HUES64 (cell line): ENCODE results near the gene BRD4.

Experiments
- H3K27ac ChIP-seq: 2 replicates; pipeline ENCODE4 v1.7.0; 2013; ENCODE audit warnings: low read depth, low read length, inconsistent platforms
- H3K27me3 ChIP-seq: 2 replicates; pipeline ENCODE4 v1.6.1; 2013; ENCODE audit warnings: mild to moderate bottlenecking, low read length; ENCODE audit not compliant: insufficient read depth
- H3K36me3 ChIP-seq: 2 replicates; pipeline ENCODE4 v1.6.1; 2013; ENCODE audit warnings: mild to moderate bottlenecking, low read length; ENCODE audit not compliant: insufficient read depth
- H3K4me1 ChIP-seq: 2 replicates; pipeline ENCODE4 v1.6.1; 2013; ENCODE audit warnings: mild to moderate bottlenecking, low read length, moderate library complexity; ENCODE audit not compliant: insufficient read depth
- H3K4me3 ChIP-seq: 2 replicates; pipeline ENCODE4 v1.5.1; 2013; ENCODE audit warnings: mild to moderate bottlenecking, low read length, moderate library complexity
- H3K9ac ChIP-seq: 2 replicates; pipeline ENCODE4 v1.6.1; 2013; ENCODE audit warnings: mild to moderate bottlenecking, low read depth, low read length
- H3K9me3 ChIP-seq: 2 replicates; pipeline ENCODE4 v1.6.1; 2013; ENCODE audit warnings: low read depth, low read length; ENCODE audit not compliant: insufficient read depth
- WGBS: fragments of 150-250, 120-280 bp; methylation state at CpG from one replicate; pipeline ENCODE4 v1.1.7; 2013; ENCODE audit warnings: missing lambda C conversion rate; 5-methylcytosine and 5-hydroxymethylcytosine counted together

BRD4 gene

DNA sequence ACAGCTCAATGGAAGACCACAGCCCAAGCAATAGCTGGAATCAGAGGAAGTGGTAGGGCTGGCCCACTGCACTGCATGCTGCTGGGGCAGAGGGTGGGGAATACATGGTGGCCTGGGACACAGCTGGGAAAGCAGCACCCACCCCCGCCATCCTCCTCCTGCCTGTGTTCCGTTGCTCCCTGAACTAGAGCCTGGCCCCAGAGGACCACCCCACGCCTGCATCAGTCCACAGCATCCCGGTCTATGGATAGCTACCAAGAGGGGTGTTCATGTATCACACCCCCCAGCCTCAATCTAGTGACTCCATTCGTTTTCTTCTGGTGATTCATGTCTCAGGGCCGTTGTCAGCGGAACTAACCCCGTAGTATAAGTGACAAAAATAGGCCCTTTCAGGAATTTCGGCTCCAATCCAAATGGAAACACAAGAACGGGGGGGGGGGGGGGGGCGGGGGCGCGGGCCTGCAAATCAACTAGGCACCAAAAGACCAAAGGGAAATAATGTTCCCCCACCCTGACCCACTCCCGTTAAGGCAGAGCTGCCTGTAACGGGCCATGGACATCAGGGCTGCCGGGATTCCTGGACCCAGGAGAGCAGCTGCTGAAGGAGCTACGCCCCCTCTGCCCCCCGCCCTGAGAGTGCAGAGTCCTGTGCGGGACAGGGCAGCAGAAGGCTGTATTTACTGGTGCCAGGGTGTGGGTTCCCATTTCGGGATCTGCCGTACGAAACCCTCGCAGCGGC is 81.2 kb downstream of the BRD4 start:
- Histone ChIP-seq H3K36me3 (peaks cover 92% of the 10 kb centered on the region), H3K27me3 (no peaks in the 10 kb centered on the region), H3K9ac (no peak overlapping the region), H3K4me1 (peaks cover 7% of the 10 kb centered on the region), H3K9me3 (no peaks in the 10 kb centered on the region), H3K27ac (no peak overlapping the region), H3K4me3 (no peak overlapping the region)
- WGBS, result 83% methylated on average over 20 of the region's 24 CpGs

DNA sequence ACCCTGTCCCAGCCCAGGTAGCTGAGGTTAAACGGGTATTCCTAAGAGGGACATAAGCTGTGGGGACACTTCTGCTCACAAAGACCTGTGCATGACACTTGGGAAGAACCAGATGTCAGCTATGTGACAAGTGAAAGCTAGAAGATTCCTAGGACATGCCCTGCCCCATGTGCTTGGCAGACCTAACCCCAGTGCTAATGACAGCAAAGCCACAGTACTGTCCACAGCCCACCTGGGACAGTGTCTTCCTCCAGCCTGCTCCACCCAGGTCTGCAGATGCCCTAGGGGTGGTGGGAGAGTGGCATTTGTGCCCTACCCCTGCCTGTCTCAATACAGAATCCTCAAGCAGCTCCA is 81.7 kb downstream of the BRD4 start:
- H3K4me3 ChIP-seq, result no peak overlapping the region
- H3K9ac ChIP-seq, result no peak overlapping the region
- H3K4me1 ChIP-seq, result peaks cover 7% of the 10 kb centered on the region
- peaks cover 92% of the 10 kb centered on the region for H3K36me3 ChIP-seq
- no peaks in the 10 kb centered on the region for H3K9me3 ChIP-seq
- 95% methylated on average over 1 of the region's 1 CpG for WGBS
- no peaks in the 10 kb centered on the region for H3K27me3 ChIP-seq
- H3K27ac ChIP-seq, result no peak overlapping the region; the same call in 1 of the 2 replicates

DNA sequence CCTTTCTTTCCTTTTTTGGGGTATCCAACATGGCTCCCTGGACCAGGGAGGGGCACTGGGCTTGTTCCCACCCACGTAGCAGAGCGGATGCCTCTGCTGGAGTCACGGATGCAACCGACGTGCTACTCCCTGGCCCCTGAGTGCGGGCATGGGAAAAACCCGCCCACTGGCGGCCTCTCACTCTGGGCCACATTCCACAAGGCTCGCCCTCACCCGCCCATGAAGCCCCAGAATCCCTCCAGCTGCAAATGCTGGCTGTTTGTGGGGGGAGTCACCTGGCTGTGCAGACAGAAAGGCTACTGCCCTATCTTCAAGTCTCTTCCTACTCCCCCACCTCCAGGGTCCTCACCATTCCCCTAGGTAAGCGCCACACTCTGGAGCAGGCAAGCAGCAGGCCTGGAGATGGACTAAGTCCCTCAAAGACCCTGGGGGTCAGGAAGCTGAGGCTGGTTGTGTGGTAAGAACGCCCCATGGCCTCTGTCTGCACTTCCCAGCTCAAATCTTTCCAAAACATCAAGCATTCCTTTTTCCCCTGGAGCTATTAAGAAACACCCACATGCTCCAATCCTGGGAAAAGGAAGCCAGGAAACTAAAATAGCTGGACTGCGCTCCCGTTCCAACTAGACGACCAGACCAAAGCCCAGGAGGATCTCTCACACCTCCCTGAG is 82.2 kb downstream of the BRD4 start:
- H3K9ac ChIP-seq, result no peak overlapping the region

DNA sequence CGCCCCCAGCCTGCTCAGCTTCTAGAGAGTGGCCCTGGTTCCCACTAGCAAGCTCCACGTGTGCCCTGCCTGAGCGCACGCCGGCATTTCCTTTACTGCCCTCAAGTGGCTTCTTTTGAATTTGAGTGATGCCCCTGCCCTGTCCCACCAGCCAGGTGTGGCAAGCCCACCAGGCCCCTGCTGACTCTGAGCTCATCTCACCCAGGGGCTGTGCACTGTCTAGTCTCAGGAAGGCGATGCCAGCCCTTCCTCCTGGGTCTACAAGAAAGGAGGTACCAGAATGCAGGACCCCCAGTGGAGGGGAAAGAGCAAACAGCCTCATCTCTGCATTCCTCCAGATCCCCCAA is 82.8 kb downstream of the BRD4 start:
- no peak overlapping the region for H3K9ac ChIP-seq
- 91% methylated on average over 6 of the region's 6 CpGs for WGBS
- H3K4me3 ChIP-seq, result no peak overlapping the region
- H3K36me3 ChIP-seq, result peaks cover 92% of the 10 kb centered on the region
- H3K9me3 ChIP-seq, result no peaks in the 10 kb centered on the region
- no peaks in the 10 kb centered on the region for H3K27me3 ChIP-seq
- peaks cover 7% of the 10 kb centered on the region for H3K4me1 ChIP-seq
- H3K27ac ChIP-seq, result no peak overlapping the region; the same call in 1 of the 2 replicates

More for the DNA sequence above, 82.2 kb downstream of the BRD4 start:
- 91% methylated on average over 14 of the region's 15 CpGs for WGBS
- no peaks in the 10 kb centered on the region for H3K9me3 ChIP-seq
- H3K4me3 ChIP-seq, result no peak overlapping the region
- H3K36me3 ChIP-seq, result peaks cover 92% of the 10 kb centered on the region
- no peaks in the 10 kb centered on the region for H3K27me3 ChIP-seq
- H3K27ac ChIP-seq, result peak overlapping the region; percentile 28; the same call in 1 of the 2 replicates
- H3K4me1 ChIP-seq, result peaks cover 7% of the 10 kb centered on the region

DNA sequence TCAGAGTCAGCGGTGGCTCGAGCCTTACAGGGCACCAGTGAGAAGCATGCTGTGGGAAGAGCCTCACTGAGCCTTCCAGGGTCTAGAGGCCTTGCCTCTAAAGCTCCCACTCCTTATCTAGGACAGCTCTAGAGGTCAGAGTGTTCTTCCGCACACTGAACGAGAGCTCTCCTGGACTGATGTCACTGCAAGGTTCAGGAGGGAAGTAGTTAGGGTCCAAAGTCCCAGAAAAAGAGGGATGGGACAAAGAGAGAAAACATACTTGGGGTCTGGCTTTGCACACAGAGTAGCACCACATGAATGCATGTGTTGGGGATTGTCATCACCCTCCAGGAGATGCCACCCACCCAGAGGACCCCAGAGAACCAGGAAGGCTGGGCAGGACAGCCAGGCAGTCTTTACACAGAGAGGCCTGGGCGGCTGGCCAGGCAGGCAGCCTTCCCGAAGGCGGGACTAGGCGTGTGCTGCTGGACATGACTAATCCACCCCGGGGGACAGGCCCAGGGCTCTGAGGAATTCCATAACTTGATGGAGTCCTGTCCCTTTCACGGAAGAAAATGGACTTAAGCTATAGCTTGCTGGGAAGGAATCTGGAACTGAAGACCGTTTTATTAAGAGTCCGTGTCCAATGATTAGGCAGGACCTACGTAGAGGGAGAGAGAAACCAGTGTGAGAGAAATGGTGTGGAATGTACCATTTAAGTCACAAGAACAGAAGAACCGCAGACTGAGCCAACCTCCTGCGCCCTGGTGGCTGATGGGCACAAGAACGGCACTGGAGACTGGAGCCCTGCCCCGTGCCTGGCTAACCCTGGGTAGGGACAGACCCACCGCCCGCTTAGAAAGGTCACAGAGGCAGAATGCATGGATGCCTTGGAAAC is 83.5 kb downstream of the BRD4 start:
- peaks cover 7% of the 10 kb centered on the region for H3K4me1 ChIP-seq
- H3K27ac ChIP-seq, result no peak overlapping the region; the same call in 1 of the 2 replicates
- no peaks in the 10 kb centered on the region for H3K27me3 ChIP-seq
- peaks cover 91% of the 10 kb centered on the region for H3K36me3 ChIP-seq
- no peak overlapping the region for H3K9ac ChIP-seq
- H3K4me3 ChIP-seq, result no peak overlapping the region
- 95% methylated on average over 19 of the region's 19 CpGs for whole genome bisulfite sequencing
- H3K9me3 ChIP-seq, result no peaks in the 10 kb centered on the region

DNA sequence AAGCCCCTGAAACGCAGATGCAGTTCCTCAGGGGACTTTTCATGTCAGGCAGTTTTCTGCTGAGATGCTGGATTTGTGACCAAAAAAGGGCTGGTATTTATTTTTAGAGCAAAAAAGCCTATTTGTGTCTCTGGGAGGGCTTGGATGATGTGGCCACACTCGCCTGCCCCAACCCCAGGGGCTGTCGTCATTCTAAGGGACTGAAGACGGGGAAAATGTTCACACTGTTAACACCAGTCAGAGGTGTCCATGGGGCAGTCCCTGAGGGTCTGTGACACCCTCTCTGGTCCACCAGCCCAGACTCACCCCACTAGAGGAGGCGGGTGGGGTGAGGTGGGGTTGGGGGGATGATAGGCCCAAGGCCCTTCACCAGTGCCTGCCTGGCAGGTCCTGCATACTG is 84.2 kb downstream of the BRD4 start:
- H3K36me3 ChIP-seq, result peaks cover 89% of the 10 kb centered on the region
- WGBS, result 92% methylated on average over 5 of the region's 5 CpGs
- no peak overlapping the region for H3K9ac ChIP-seq
- H3K9me3 ChIP-seq, result no peaks in the 10 kb centered on the region
- no peak overlapping the region for H3K4me3 ChIP-seq
- H3K27ac ChIP-seq, result no peak overlapping the region
- H3K27me3 ChIP-seq, result no peaks in the 10 kb centered on the region
- peaks cover 7% of the 10 kb centered on the region for H3K4me1 ChIP-seq

DNA sequence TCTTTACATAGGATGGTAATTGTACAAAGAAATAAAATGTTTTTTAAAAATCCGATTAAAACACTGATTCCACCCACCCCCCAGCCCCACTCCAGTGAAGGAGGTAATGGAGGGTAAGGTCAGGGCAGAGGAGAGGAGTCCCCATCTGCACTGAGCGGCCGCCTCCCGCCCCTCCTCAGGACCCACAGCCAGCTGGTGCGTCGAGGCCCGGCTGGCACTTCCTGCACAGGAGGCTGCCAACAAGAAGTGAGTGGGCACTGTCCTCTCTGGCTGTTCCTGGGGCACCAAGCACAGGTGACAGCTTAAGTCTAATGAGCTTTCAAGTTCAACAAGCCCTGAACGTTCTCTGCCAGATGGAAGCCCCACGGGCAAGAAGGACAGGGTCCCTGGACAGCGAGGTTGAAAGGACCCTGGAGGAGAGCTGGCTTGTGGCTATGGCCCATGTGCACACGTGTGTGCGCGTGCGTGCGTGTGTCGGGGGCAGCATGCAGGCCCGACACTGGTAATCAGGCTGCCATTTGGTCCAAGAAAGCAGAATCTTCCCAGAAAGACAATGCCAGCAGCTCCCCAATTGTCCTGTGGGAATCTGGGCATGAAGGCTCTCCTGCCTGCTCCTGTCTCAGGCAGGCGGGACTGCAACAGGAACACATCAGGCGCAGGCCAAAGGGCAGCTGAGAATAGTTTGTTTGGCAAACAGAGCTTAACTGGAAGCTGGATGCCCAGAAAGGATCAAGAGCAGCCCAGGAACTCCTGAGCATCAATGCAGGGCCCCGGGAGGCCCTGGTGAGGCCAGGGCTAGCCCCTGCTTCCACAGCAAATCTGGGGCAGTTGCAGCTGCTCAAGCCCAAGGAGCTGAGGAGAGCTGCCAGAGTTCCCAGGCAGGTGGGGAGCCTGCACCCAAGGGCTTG is 85.0 kb downstream of the BRD4 start:
- H3K27me3 ChIP-seq, result no peaks in the 10 kb centered on the region
- no peaks in the 10 kb centered on the region for H3K9me3 ChIP-seq
- no peak overlapping the region for H3K9ac ChIP-seq
- H3K4me3 ChIP-seq, result no peak overlapping the region
- H3K36me3 ChIP-seq, result peaks cover 86% of the 10 kb centered on the region
- no peak overlapping the region for H3K27ac ChIP-seq
- 97% methylated on average over 19 of the region's 20 CpGs for WGBS
- H3K4me1 ChIP-seq, result peaks cover 5% of the 10 kb centered on the region

DNA sequence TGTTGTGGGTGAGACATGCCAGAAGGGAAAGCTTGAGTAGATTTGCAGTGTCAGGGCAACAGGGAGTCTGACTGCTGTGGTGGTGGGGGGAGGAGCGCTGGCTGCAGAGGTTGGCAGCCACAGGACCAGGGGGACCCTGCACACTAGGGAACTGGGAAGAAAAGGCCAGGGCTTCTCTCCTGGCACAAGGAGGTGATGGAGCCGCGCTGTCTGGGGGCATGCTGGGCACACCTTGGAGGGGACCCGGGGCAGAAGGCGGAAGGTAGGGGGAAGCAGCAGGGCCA is 86.2 kb downstream of the BRD4 start:
- Histone ChIP-seq H3K9me3 (no peaks in the 10 kb centered on the region), H3K4me3 (no peak overlapping the region), H3K36me3 (peaks cover 93% of the 10 kb centered on the region), H3K27me3 (no peaks in the 10 kb centered on the region), H3K27ac (no peak overlapping the region), H3K9ac (no peak overlapping the region), H3K4me1 (no peaks in the 10 kb centered on the region)
- WGBS, result 96% methylated on average over 5 of the region's 5 CpGs

DNA sequence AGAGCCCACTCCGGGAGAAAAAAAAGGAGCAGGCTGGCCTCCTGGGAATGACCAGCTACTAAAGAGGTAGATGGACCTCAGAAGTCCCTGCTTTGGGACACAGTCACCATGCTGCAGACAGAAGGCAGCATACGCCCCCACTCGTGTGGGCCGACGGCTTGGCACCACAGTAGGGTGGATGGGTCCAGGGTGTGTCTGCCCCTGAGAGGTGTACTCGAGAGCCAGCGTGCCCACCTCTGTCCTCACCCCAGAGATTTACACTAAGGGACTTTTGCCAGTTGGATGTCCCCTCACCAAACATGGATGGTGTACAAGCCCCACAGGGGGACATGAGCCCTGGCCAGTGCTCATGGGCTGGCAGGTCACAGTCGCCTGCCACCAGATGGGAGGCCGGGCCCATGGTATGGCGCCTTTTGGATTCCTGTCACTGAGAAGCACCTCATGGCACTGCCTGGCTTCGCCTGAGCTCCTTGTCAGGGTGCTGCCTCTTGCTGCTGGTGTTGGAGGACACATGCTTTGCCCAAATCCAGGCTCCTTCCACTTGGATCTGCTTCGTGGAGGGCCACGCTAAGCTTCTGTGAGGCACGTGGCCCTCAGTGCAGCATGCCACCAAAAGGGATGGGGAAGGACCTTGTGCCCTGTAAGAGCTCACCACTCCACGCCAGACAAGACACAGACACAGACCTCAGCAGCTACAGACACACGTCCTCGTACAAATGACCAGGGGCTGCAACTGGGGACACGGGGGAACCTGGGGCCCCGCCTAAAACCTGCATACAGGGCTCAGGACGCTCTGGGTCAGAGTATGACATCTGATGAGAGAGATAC is 86.8 kb downstream of the BRD4 start:
- H3K27ac ChIP-seq, result no peak overlapping the region
- 96% methylated on average over 20 of the region's 20 CpGs for whole genome bisulfite sequencing
- H3K27me3 ChIP-seq, result no peaks in the 10 kb centered on the region
- no peaks in the 10 kb centered on the region for H3K4me1 ChIP-seq
- H3K9me3 ChIP-seq, result no peaks in the 10 kb centered on the region
- H3K9ac ChIP-seq, result no peak overlapping the region; the same call in 1 of the 2 replicates
- peaks cover 93% of the 10 kb centered on the region for H3K36me3 ChIP-seq
- H3K4me3 ChIP-seq, result no peak overlapping the region

DNA sequence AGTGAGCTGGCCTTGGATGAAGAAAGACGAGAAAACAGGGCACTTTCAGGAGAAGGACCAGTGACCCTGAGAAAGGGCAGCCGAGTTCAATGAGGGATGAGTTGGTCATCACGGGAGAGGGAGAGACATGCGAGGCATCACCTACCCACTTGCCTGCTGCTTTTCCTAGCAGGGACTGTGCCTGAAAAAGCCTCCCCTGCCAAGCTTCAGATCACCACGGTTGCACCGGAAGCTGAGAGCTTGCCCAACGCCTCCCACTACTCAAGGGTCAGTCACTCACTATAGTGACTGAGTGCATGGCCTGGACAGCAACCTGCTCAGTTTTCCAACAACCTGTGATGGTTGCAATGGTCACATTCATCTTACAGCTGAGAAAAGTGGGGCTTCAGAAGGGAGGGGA is 87.5 kb downstream of the BRD4 start:
- H3K27ac ChIP-seq, result no peak overlapping the region
- H3K4me3 ChIP-seq, result no peak overlapping the region
- no peak overlapping the region for H3K9ac ChIP-seq
- H3K9me3 ChIP-seq, result no peaks in the 10 kb centered on the region
- H3K36me3 ChIP-seq, result peaks cover 93% of the 10 kb centered on the region
- 92% methylated on average over 7 of the region's 7 CpGs for WGBS
- no peaks in the 10 kb centered on the region for H3K4me1 ChIP-seq
- no peaks in the 10 kb centered on the region for H3K27me3 ChIP-seq
